HS-27A (cell line): ENCODE measurements around the gene TK2.
A peak's percentile ranks its signal among the peaks of the same experiment; 100 is the strongest.
"Not testable (repeated sequence)": the region's sequence is repeated elsewhere in the genome, so short reads cannot be mapped to it uniquely, and the experiment has no call there.

Experiments used
- DNase-seq: peaks from one replicate; pipeline ENCODE4 v3.0.0-alpha.2; 2012; ENCODE audit warnings: low read depth, missing footprints

TK2 gene

DNA sequence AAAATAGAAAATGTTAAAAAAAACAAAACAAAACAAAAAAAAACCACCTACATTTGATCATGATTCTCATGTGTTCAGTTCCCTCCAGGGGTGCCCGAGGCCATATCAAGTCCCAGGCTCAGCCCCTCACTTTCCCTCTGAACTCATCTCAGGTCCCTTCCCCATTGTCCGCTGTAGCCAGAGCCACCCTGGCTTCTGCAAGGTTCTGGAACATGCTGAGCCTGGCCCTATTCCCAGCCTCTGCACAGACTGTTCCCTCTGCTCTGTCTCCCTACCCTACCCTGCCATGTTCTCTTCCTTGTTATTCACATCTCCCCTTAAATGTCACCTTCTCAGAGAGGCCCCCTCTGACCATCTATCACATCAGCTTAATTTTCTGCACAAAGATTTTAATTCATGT is 46.9 kb downstream of the TK2 start:
- no peak for DNase-seq

DNA sequence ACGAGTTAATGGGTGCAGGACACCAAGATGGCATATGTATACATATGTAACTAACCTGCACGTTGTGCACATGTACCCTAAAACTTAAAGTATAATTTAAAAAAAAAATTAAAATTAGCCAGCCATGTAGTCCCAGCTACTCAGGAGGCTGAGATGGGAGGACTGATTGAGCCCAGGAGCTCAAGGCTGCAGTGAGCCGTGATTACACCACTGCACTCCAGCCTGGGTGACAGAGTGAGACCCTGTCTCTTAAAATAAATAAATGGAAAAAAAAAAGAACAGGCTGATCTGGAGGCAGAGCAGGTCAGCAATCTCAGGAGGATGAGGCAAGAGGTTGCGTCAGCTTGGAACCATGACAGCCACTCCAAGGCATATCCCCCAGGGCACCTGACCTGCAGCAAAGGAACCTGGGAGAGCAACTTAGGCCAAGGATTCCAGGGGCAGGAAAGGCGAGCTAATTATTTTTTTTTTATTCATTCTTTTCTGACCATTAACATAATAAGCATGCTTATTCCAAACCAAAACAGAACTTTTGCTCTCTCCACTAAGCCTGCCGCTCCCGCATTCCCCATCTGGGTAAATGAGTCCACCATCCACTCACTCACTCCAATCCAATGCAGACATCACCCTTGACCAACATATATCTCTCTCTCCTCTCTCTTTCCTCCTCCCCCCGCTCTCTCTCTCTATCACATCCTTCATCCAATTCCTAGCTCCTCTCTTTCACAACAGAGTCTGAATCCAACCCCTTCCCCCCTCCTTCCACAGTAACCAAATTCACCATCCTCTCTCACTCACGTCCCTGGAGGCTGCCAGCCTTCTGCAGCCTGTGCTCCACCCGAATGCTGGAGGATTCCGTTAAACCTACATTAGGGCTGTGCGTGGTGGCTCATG is 47.7 kb downstream of the TK2 start:
- no peak for DNase-seq

DNA sequence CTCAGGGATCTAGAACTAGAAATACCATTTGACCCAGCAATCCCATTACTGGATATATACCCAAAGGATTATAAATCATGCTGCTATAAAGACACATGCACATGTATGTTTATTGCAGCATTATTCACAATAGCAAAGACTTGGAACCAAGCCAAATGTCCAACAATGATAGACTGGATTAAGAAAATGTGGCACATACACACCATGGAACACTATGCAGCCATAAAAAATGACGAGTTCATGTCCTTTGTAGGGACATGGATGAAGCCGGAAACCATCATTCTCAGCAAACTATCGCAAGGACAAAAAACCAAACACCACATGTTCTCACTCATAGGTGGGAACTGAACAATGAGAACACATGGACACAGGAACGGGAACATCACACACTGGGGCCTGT is 48.4 kb downstream of the TK2 start:
- not testable (repeated sequence) for DNase-seq

DNA sequence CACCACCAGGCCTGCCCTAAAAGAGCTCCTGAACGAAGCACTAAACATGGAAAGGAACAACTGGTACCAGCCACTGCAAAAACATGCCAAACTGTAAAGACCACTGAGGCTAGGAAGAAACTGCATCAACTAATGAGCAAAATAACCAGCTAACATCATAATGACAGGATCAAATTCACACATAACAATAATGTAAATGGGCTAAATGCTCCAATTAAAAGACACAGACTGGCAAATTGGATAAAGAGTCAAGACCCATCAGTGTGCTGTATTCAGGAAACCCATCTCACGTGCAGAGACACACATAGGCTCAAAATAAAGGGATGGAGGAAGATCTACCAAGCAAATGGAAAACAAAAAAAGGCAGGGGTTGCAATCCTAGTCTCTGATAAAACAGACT is 52.0 kb downstream of the TK2 start:
- not testable (repeated sequence) for DNase-seq

DNA sequence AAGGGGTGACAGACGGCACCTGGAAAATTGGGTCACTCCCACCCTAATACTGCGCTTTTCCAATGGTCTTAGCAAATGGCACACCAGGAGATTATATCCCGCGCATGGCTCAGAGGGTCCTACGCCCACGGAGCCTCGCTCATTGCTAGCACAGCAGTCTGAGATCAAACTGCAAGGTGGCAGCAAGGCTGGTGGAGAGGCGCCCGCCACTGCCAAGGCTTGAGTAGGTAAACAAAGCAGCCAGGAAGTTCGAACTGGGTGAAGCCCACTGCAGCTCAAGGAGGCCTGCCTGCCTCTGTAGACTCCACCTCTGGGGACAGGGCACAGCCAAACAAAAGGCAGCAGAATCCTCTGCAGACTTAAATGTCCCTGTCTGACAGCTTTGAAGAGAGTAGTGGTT is 53.7 kb downstream of the TK2 start:
- not testable (repeated sequence) for DNase-seq

DNA sequence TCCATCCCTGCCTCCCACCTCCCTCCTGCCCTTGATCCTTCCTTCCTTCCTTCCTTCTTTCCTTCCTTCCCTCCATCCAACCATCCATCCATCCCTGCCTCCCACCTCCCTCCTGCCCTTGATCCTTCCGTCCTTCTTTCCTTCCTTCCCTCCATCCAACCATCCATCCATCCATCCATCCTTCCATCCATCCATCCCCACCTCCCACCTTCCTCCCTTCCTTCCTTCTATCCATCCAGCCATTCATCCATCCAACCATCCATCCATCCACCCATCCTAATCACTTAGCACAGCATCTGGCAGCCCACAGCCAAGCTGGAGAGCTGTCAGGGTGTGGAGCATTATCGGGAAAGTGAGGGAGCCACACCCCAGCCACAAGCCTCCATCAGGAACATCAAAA is 54.5 kb downstream of the TK2 start:
- no peak for DNase-seq

DNA sequence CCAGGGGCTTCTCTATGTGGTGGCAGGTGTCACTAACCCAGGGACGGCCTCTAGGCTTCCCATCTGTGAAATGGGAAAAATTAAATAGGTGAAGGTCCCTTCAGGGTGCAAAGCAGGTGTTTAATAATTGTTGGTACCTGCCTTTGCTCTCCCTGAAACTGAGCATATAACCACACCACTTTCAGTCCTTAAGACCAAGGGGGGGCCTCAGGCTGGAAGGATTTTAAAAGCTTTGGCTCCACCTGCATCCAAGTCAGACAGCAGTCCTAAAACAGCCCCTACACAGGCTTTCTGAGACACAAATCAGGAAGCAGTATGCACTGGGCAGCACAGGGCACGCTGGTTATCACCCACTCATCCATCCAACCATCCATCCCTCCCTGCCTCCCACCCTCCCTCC is 55.0 kb downstream of the TK2 start:
- DNase-seq = no peak

DNA sequence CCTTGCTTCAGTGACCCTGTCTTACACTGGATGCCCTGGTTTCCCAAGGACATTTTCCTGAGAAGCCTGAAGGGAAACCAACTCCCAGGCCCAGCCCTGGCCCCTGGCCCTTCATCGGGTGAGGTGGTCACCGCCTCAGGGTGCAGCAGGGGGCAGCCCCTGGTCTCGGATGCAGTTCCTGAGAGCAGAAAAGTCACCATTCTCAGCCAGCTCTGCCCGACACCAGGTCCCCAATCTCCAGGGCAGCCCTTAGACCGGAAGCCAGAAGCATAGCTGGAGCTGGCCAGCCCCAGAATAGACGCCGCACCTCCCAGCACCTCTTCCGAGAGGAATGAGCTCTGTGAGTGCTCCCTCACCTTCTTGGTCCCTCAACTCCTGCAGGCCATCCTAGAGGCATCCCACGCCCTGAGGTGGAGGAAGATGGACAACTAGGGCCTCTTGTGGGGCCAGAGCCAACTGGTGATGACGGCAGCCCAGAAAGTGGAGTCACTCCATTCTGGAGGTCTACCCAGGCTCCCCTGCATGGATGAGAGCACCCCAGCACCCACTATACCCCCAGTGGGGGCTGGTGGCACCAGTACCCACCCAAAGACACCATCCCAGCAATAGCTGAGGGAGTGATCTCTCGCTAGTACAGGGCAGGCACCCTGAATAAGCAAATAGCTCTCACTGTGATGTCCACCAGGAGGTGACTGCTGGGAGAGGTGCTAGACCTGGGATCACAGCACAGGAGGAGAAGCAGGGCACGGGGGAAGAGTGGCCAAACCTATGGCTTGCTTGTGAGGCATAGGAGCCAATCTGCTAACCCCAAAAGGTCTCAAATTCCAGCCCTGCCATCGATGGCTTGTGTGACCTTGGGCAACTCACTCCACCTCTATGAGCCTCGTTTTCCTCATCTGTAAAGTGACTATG is 56.2 kb downstream of the TK2 start:
- no peak for DNase-seq

DNA sequence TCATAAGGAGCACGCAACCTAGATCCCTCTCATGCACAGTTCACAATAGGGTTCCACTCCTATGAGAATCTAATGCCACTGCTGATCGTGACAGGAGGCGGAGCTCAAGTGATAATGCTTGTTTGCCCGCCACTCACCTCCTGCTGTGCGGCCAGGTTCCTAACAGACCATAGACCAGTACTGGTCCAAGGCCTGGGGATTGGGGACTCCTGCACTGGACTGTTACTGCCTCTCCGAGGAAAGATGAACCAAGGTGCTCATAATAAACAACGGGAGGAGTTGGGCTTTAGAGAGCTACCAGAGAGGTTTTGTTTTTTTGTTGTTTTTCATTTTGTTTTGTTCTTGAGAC is 58.2 kb downstream of the TK2 start:
- DNase-seq = no peak

DNA sequence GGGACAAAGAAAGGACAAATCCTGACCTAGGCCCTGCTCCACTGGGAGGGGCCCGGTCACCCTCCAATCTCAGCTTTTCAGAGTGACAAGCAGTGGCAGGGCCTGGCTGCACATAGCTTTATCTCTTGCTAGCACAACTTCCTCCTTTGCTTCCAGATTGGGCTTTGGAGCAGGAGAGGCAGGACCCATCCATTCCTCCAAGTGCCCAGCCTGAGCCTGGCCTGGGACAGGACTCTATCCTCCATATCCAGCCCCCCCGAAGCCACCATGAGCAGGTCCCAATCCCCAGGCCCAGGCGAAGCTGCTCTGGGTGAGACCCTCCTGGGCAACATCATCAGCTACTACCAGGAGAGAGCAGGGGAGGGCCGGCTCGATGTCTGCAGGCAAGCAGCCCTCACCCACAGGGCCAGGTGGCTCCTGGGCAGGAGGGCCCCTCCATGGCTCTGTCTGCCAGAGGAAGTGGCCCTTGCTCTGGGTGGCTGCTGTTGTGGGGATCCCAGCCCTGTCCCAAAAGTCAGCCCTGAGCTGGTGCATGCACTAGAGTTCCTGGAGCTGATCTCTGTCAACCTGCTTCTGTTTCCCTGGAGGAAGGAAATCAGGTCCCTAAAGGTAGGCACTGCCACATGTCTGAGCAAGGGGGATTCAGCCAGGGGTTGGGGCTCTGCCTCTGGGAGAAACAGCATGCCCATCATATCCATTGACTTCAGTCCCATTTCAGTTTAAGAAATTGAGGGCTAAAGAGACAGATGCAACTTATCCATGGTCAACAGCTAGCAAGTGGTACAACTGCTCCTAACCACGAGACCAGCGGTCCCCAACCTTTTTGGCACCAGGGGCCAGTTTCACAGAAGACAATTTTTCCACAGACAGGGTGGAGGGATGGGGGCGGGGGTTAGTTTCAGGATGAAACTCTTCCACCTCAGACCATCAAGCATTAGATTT is 58.9 kb downstream of the TK2 start:
- DNase-seq = no peak

DNA sequence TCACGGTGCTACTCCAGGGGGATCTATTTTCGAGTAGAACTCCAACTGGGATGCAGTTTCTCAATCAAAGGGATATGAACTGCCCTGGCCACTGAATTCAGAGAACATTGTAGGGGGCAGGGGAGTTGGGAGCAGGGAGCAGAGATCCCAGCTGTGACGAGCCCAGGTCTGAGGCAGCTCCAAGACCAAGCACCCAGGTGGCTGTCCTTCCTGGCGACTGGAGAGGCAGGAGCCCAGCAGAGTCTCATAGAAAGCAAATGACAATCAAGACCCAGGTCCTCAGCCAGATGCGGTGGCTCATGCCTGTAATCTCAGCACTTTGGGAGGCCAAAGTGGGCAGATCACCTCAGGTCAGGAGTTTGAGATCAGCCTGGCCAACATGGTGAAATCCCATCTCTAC is 60.1 kb downstream of the TK2 start:
- DNase-seq = no peak

DNA sequence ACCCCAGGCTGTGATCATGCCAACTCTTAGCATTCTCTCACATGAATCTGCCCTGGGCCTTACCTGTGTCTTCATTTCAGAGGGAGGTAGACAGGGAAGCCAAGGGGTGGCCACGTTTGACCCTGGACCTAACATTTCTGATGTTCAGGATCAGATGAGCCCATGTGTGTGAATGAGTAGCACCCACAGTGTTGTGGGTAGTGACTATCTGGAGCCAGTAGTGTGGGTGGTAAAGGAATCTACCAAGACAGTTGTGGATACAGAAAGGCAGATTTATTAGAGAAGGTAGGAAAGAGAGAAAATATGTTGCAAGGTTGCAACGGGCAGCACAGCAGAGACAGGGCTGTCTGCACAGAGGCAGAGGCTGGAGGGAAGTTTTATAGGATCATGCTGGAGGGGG is 60.5 kb downstream of the TK2 start:
- no peak for DNase-seq

DNA sequence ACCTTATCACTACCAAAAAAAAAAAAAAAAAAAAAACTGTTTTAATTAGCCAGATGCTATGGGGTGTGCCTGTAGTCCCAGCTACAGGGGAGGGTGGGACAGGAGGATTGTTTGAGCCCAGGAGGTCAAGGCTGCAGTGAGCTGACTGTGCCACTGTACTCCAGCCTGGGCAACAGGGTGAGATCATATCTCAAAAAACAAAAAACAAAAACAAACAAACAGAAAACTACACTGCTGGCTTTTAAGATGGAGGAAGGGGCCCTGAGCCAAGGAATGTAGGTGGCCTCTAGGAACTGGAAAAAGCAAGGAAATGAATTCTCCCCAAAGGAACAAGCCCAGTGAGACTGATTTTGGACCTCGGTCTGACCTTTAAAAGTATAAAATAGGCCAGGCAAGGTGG is 61.4 kb downstream of the TK2 start:
- no peak for DNase-seq

DNA sequence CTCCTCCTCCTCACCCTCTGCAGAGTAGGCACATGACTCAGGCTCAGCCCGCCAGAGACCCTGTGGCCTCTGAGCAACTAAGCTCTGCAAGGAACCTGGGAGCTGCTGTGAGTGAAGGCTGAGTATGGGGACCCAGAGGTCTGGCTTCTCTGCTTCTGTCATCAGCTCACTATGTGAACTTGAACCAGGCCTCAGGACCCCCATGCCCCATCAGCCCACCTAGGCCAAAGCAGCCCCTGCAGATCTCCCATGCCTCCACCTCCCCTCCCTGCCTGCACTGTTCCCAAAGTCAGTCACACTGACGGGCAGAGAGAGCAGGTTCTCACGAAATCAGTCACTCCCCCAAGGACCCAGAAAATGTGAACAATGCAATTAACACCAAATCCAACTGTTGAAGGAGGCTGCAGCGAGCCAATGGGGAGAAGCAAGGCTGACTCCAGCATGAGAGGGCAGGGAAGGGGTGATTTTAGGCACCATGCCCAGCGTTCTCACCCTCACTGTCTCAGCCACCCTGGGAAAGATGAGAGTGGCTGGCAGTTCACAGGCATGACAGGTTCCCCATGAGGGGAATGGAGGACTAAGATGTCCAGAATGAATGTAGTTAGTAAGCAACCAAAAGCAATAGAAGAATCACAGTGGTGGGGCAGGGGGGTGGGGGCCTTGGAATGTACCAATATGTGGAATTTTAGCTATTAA is 62.2 kb downstream of the TK2 start:
- no peak for DNase-seq

DNA sequence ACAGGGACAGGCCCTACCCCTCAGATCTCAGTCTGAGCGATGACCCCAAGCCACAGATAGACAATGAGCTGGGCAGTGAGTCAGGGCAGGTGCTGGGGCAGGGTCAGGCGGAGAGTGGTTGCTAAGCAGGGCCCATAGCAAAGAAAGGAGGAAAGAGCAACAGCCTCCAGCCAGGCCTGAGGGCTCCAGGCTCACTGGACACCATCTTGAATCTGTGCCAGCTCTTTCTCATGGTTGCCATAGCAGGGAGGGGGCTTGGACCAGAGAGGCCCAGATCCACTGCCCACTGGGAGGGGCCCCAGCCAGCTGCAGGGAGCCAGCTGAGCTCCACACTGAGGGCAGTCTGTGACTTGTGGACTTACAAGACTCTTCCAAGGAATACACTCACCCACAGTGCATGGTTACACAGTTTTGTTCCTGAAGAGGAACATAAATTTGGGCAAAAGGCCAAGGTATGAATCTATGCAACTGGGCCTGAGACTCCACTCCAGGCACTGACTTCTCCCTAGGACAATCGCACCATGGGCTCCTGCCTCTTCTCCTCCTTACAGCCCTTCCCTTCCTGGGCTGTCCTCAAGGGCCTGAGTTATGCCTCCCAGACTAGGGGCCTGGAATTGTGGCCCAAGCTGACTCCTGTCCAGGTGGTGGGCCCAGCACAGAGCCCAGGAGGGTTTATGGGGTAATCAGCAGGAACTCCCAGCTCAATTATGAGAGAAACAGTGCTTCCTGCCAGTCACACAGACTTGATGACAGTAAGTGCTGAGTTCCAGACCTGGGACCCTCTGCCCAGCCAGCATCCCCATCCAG is 62.9 kb downstream of the TK2 start:
- no peak for DNase-seq

DNA sequence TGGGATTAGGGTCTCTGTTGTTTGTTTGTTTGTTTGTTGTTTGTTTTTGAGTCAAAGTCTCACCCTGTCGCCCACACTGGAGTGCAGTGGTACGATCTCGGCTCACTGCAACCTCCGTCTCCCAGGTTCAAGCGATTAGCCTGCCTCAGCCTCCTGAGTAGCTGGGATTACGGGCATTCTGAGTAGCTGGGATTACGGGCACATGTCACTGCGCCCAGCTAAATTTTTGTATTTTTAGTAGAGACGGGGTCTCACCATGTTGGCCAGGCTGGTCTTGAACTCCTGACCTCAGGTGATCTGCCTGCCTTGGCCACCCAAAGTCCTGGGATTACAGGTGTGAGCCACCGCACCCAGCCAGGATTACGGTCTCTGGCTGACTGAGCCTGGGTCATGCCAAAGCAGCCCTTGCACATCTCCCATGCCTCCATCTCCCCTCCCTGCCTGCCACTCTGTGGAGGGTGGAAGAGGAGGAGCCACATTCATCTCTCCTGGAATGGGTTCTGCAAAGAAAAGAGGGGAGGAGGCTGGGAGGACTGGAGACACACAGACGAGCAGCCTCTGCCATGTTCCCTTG is 63.6 kb downstream of the TK2 start:
- no peak for DNase-seq

DNA sequence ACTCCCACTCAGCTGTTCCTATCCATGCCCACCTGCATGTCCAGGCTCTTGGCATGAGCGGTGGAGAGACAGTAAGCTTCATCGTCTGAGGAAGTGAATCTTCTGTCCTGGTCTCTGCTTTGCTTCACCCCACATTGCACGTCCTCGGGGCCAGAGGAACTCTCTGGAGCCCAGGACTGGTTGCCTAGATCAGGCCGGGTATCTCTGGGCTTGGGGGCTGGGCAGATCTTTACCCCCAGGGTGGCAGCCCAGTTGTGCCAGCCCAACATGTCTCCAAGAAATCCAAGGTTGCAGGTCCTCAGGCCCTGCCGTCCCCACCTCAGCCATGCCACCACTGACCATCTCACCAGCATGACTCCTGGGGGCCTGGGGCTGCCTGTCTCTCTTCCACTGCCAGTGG is 64.5 kb downstream of the TK2 start:
- no peak for DNase-seq

DNA sequence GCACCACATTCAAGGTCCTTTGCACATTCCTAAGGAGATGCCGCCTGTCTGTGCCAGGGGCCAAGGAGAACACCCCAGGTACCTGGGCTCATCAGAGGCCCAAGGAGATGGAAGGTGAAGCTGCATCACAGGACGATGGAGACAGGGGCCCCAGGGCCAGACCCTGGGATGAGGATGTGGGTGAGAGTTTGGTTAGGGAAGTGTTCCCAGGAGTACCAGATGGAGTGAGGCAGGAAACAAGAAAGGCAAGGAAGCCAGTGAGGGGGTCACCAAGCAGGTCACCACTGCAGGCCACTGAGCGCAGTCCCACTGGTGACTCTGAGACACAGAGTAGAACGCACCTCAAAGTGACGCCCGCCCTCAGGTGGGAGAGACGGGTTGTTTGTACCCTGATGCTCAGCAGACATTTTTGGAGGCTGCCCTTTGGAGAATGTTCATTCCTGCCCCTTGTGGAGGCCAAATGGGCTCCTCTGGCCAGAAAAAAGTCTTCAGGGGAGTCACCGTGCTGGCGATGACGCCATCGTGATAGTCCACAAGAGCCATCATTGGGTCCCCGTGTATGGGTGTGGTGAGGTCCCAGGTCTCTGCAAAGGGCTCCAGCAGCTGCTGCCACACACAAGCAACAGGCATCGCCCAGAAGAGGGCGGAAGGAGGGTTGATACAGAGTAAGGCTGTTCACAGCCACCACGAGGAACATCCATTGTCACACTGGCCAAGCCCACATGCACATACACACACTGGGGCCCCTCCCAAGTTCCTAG is 65.3 kb downstream of the TK2 start:
- no peak for DNase-seq

DNA sequence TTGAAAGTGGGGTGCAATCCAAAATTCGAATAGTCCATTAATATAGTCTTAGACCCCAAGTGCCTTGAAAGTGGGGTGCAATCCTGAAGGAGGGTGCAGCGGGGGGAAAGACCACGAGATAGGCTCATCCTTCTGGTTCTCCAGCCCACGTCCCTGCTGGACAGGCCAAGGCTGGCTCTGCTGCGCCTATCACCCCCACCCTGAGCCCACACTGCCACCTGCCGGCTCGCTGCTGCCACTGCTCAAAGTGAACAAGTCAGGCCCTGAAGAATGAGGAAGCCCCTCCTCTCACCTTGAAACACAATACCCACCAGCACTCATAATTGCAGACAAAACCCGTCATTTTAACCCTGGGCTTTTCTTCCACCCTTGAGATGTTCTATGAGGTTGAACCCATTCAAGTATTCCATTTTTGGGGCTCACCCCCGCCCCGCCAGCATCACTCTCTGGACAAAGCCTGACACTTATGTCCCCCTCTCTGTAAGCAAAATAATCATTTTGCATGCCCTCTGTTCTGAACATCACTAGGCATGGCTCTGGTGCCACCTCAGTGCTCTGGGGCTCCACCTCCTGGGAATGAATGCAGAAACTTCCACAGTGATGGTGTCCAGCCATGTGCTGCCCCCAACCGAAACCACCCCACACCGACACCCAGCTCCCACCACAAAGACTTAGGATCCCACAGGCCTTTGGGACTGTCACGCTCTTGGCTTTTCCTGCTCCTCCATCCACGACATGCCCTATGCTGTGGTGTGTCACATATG is 66.1 kb downstream of the TK2 start:
- DNase-seq = peak; percentile 29
